Ishikawa (cell line): ENCODE measurements around the gene DSCAML1.

Experiments
- CEBPB ChIP-seq: IDR thresholded peaks from 2 replicates; pipeline ENCODE4 v1.6.1; 2012
- CREB1 ChIP-seq: IDR thresholded peaks from 2 replicates; pipeline ENCODE4 v1.6.1; 2012; ENCODE audit warnings: low read depth
- EP300 ChIP-seq: IDR thresholded peaks from 2 replicates; pipeline ENCODE4 v1.6.1; 2012; ENCODE audit warnings: borderline replicate concordance
- MAX ChIP-seq: IDR thresholded peaks from 2 replicates; pipeline ENCODE4 v1.6.1; 2012
- NFIC ChIP-seq: IDR thresholded peaks from 2 replicates; pipeline ENCODE4 v1.6.1; 2012
- RAD21 ChIP-seq: IDR thresholded peaks from 2 replicates; pipeline ENCODE4 v1.6.1; 2012; ENCODE audit warnings: low read depth
- REST ChIP-seq: IDR thresholded peaks from 2 replicates; pipeline ENCODE4 v1.6.1; 2012; ENCODE audit warnings: low read depth, mild to moderate bottlenecking
- TAF1 ChIP-seq: IDR thresholded peaks from 2 replicates; pipeline ENCODE4 v1.6.1; 2012; ENCODE audit warnings: low read depth, mild to moderate bottlenecking
- TEAD4 ChIP-seq: IDR thresholded peaks from 2 replicates; pipeline ENCODE4 v1.6.1; 2012
- USF1 ChIP-seq: IDR thresholded peaks from 2 replicates; pipeline ENCODE4 v1.6.1; 2012
- YY1 ChIP-seq: IDR thresholded peaks from 2 replicates; pipeline ENCODE4 v1.6.1; 2012; ENCODE audit warnings: low read depth
- ZBTB7A ChIP-seq: IDR thresholded peaks from 2 replicates; pipeline ENCODE4 v1.6.1; 2012; ENCODE audit warnings: low read depth

GRCh38 chr11:117524468-117525183 is 272.4 kb downstream of the DSCAML1 start:
- TF ChIP-seq TAF1 (no peak), CEBPB (no peak), MAX (no peak), RAD21 (no peak), ZBTB7A (no peak), REST (no peak), YY1 (no peak), EP300 (no peak), NFIC (no peak), USF1 (no peak), CREB1 (no peak), TEAD4 (no peak)
